ENCODE results near the gene RFX1.

- TF ChIP-seq CTCF (IDR thresholded peaks at IDR 0.05 in 4 of 5, conservative IDR thresholded peaks at IDR 0.05 in 1 of 5) (no peak), POLR2A (IDR thresholded peaks at IDR 0.05) (no peak)
These were observed 88.2 kb downstream of the RFX1 start for GRCh38 chr19:13917888-13918406.

Data from gastrocnemius medialis (tissue), 4 donors.